GM18502 (cell line): ENCODE measurements around the gene PTPN1.
"Not testable (repeated sequence)": the region's sequence is repeated elsewhere in the genome, so short reads cannot be mapped to it uniquely, and the experiment has no call there.

Experiments
- ATAC-seq: cut with Tn5 transposase; IDR thresholded peaks from one replicate; pipeline ENCODE4 v1.9.1; 2021; ENCODE audit warnings: mild to moderate bottlenecking; ENCODE audit not compliant: unreplicated experiment, poor library complexity

Gene PTPN1

DNA sequence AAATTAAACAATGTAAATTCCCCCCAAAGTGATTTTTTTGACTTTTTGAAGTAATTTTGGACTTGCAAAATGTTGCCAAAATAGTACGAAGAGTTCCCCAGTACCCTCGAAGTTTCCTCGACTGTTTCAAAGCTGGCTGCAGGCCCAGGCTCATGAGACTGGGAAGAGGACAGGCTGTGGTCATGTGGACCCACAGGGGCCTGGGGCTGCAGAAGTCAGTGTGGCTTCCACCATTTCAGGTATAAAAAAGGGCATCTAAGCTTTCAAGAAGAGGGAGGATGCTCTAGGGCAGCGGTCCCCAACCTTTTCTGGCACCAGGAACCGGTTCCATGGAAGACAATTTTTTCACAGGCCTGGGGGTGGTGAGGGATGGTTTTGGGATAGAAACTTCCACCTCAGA lies 75.0 kb downstream of the PTPN1 start:
- no peak for ATAC-seq

DNA sequence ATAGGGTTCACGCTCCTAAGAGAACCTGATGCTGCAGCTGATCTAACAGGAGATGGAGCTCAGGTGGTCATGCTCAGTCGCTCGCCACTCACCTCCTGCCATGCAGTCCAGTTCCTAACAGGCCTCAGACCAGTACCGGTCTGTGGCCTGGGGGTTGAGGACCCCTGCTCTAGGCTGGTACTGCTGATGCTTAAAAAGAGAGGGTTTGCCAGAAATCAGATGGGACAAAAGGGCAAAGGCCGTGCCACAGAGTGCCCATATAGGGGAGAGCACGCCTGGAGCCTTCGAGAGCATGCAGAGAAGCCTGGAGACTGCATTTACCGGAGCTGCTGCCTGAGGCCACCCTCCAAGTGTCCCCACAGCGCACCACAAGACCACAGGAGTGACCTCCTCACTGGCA lies 75.5 kb downstream of the PTPN1 start:
- no peak for ATAC-seq

DNA sequence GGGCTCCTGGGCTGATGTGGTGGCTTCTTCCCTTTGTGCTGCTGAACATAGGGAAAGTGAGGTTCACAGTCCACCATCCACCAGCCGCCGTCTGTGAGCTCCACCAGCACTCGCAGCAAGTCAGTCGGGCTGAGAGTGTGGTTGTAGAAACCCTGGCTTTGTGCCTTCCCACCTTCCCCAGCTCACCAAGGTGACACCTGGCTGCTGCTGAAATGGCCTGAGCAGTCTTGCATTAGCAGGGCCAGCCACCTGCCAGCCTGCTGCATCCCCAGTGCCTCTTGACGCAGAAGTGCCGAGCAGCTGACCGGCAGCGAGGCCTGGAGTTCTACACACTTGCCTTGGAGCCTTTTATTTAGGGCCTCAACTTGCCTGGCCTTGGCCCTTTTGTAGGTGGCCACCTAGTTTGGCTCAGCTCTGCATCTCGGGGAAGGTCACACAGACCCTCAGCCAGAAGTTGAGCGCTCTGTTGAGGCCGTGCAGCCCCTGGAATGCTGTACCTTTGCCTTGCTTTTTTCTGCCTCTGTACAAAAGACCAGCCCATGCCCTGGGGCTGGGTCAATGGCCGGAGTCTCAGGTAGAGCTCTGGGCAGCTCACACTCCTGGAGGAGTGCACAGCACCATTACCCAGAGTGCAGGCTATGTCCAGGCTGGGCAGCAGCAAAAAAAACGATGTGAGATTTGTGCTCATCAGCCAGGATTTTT lies 76.5 kb downstream of the PTPN1 start:
- no peak for ATAC-seq

DNA sequence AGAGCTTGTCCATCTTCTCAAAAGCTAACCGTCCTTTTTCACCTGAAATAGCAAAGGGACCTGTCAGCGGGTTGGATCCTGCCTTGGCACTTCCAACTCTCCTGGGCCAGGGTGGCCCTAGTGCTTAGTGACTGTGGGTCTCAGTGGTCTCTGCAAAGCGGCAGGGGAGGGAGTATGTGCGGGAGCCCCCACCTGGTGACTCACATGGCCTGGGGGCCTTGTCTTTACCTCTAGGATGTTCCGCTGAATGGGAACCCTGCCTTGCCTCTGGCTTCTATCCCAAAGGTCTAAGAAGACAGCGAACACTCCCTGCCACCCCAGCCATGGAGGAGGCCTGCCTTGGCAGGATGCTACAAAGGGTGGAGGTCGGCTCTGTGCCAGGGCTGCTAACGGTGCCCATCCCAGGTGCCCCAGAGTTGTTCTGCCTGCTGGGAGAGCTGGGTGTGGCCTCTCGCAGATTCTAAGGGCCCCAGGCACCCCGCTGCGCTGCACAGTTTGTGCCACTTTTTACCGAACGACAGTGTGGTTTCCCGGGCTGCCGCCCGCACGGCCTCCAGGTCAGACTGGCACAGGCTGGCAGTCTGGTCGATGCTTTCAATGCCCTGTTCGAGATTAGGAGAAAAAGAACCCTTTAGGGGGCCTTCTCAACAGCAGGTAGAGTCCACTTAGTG lies 77.2 kb downstream of the PTPN1 start:
- ATAC-seq: no peak

DNA sequence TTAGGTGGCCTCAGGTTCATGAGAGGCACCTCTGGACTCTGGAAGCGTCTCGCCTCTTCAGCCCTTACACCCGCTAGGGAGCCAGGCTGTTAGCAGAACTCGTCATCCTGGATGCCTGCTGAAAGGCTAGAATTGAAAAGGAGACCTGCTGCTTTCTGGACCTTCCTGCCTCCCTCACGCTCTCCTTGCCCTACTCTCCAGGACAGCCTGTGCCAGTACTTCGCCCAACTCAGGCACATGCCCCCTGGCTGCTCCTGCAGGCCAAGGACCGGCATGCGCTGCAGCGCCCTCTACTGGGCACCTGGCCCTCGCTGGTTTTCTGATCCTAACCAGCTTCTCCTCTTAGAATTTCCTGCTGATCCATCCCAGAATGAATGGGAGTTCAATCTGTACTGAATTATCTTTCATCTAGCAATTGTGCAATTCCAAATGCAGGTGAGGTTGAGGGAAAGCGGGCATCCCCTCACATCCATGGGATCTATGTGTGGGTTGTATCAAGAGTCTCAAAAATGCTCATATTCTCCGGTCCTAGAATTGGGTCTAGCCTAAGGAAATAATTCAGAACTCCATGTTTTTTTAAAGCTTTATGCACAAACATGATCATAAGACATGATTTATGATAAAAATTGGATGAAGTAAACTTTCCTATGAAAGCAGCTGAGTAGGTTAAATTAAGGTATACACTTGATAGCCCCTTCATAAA lies 78.0 kb downstream of the PTPN1 start:
- no peak for ATAC-seq

- no peak for ATAC-seq
These were observed 79.6 kb downstream of the PTPN1 start for GRCh38 chr20:50589548-50590347.

- ATAC-seq: no peak
These were observed 80.1 kb downstream of the PTPN1 start for GRCh38 chr20:50590348-50590664.

DNA sequence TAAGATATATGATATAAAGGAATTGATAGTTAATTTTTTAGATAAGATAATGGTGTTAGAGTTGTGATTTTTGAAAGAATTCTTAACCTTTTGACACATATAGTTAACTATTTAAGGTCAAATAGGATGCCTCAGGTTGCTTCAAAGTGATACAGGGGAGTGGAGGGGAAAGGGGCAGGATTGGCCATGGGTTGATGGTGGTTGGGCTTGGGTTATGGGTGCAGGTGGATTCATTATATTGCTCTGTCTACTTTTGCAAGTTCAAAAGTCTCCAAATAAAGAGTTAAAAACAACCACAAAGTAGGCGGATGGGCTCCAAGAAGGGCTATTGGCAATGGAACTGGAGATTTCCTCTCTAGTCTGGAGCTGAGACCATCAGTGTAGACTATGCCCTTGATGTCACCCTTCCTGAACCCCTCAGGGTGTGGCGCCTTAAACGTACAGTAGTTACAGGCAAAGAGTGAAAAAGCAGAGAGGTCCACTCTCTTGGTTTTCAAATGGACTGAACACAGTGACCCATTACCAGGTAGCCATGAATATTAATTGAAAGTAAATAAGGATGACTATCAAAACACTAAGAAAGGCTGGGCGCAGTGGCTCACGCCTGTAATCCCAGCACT lies 81.2 kb downstream of the PTPN1 start:
- ATAC-seq: no peak

DNA sequence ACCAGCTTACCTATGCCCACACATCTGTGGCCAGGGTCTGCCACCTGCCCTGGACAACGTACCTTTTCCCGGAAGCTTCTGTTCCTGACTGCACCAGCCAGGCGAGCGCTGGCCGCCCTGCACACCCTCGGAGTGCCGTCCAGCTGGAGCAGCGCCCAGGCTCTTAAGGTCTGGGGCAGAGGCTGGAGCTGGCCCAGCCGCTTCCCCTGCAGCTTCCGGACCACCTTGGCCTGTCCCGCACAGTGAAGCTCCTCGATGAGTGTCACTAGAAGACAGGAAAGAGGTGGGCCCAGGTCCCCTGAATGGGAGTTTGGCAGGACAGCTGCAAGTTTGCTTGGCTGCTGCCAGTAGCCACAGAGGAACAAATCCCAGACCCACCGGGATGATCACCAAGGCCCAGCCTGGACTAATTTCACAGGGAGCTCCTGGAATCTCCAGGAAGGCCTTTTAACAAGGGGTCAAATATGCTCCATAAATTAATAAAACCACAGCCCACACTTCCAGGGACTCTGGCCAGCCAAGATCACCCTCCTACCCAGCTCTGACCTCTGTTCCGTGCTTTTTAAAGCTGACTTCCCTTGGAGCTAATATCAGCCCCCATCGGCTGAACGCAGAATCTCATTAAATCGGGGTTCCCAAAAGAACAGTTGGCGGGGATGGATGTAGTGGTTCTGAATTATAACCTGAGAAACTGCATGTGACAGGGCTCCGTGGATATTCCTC lies 82.3 kb downstream of the PTPN1 start:
- no peak for ATAC-seq

DNA sequence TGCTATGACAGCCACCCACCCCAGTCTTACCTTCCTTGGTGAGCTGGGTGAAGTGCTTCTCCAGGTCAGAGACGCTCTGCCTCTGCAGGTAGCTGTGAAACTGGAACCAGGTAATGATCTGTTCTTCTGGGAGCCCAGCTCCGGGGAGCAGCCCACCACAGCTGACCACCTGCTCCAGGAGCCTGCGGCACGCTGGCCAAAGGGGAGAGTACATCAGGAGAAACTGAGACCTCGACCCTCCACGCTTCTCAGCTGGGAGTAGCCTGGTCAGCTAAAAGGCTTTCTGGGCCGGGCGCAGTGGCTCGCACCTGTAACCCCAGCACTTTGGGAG lies 82.8 kb downstream of the PTPN1 start:
- no peak for ATAC-seq

- ATAC-seq: no peak
These were observed 84.0 kb downstream of the PTPN1 start for GRCh38 chr20:50594231-50594590.

- ATAC-seq: no peak
These were observed 84.6 kb downstream of the PTPN1 start for GRCh38 chr20:50594591-50595432.

DNA sequence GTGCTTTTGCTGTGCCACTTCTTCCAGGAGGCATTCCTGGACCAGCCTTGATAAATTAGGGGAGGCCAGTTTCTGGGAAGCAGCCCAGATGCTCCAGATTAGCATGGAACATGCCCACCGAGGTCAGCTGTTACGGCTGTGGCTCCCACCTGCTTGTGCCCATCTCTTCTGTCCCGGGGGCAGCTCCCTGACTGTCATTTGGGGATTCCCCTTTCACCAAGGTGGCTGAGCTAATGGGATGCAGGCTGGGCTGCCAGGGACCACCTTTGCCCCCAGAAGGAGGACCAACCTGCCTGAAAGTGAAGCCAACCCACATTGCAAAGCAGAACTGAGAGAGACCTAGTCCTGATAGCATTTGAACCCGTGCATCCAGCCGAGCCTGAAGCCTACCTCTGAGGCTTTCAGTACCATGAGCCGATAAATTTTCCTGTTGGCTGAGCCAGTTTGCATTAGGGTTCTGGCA lies 85.3 kb downstream of the PTPN1 start:
- ATAC-seq: no peak

GRCh38 chr20:50595988-50596693 lies 86.0 kb downstream of the PTPN1 start:
- ATAC-seq: no peak

- ATAC-seq: no peak
These were observed 86.5 kb downstream of the PTPN1 start for GRCh38 chr20:50596694-50597021.

- no peak for ATAC-seq
These were observed 87.3 kb downstream of the PTPN1 start for GRCh38 chr20:50597406-50597969.

DNA sequence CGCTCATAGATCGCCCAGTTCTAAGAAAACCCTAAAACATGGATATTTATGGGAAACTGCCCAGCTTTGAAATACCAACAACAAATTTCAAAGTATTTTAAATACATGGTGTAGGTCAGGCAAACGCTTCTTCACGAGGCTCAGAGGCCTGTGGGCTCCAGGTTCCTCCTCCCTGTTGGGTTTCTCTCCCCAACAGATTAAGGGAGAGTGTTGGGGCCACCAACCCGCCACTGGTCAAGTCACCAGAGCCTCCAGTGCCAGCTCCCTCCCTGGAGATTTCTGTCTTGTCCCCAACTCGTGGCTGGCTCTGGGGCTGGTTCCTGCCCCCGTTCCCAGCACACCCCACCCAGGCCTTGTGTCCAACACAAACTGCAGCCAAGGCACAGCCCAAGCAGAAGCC lies 87.9 kb downstream of the PTPN1 start:
- no peak for ATAC-seq

DNA sequence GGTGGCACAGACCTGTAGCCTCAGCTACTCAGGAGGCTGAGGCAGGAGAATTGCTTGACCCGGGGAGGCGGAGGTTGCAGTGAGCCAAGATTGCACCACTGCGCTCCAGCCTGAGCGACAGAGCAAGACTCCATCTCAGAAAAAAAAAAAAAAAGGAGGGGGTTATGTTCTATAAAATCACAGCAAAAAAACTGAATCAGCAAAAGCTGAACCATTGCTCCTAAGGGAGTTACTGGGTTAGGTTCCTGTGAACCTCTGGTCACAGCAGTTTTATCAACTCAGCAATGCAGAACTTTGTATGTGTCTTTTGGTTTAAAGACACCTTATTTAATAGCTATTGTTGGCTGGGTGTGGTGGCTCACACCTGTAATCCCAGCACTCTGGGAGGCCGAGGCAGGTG lies 88.6 kb downstream of the PTPN1 start:
- ATAC-seq: not testable (repeated sequence)
